SK-N-SH treated with all-trans-retinoic acid at 6 μM for 48 hours (cell line): ENCODE data around the gene KLHDC7B.

Experiments used
- ARNTL ChIP-seq: fragments of 450-650 bp; formaldehyde crosslinking; IDR thresholded peaks from 2 replicates; pipeline ENCODE4 v1.5.0; 2020; ENCODE audit warnings: low read depth, mild to moderate bottlenecking, moderate library complexity, borderline replicate concordance
- OSR1 ChIP-seq: fragments of 250-450 bp; sonication (Bioruptor Pico); IDR thresholded peaks from 2 replicates; pipeline ENCODE4 v1.8.0; 2022; ENCODE audit warnings: moderate library complexity, mild to moderate bottlenecking, inconsistent platforms
- RARB ChIP-seq: fragments of 250-450 bp; sonication (Bioruptor Pico); IDR thresholded peaks from 2 replicates; pipeline ENCODE4 v1.8.0; 2021; ENCODE audit warnings: mild to moderate bottlenecking, moderate library complexity
- ZFP3 ChIP-seq: fragments of 250-450 bp; sonication (Bioruptor Pico); IDR thresholded peaks from 2 replicates; pipeline ENCODE4 v1.5.0; 2020; ENCODE audit warnings: mild to moderate bottlenecking, moderate library complexity
- ZFP30 ChIP-seq: fragments of 450-650 bp; formaldehyde crosslinking; IDR thresholded peaks from 2 replicates; pipeline ENCODE4 v1.5.0; 2022; ENCODE audit warnings: mild to moderate bottlenecking, moderate library complexity
- ZNF565 ChIP-seq: fragments of 450-650 bp; formaldehyde crosslinking; conservative IDR thresholded peaks from 2 replicates; pipeline ENCODE4 v1.5.0; 2020; ENCODE audit warnings: low read depth, mild to moderate bottlenecking, moderate library complexity
- ZNF70 ChIP-seq: fragments of 450-650 bp; formaldehyde crosslinking; IDR thresholded peaks from 2 replicates; pipeline ENCODE4 v1.5.0; 2020; ENCODE audit warnings: mild to moderate bottlenecking, moderate library complexity
- ZNF8 ChIP-seq: fragments of 450-650 bp; formaldehyde crosslinking; IDR thresholded peaks from 2 replicates; pipeline ENCODE4 v1.5.0; 2020; ENCODE audit warnings: mild to moderate bottlenecking, moderate library complexity
- TF ChIP-seq, protein P1 (sequence below): fragments of 250-450 bp; sonication (Bioruptor Pico); IDR thresholded peaks from 2 replicates; pipeline ENCODE4 v1.8.0; 2020; ENCODE audit warnings: mild to moderate bottlenecking, moderate library complexity, borderline replicate concordance

DNA sequence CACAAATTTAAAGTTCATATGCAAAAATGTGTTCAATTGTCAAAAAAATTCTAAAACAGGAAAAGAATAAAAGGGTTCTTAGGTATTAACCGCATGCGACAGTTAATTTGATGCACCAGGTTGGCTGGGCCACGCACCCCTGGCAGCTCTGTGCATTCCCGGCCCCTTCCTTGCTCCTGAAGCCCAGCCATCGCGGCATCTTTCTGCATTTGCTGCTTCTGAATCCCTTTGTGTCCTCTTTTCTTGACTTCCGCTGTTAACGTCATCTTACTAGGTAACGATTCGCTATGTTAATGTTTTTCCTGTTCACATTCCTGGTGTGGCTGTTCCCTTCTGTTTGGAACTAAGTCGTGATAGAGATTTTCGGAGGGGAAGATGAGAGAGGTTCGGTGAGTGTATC lies 7.9 kb upstream of the KLHDC7B start:
- TF ChIP-seq ZNF8 (CRISPR knock-in tag), result no peak
- no peak for TF ChIP-seq RARB (CRISPR knock-in tag)
- no peak for TF ChIP-seq ZFP30 (CRISPR knock-in tag)
- TF ChIP-seq ZNF70 (CRISPR knock-in tag), result no peak
- no peak for TF ChIP-seq ZFP3
- TF ChIP-seq, protein P1, sequence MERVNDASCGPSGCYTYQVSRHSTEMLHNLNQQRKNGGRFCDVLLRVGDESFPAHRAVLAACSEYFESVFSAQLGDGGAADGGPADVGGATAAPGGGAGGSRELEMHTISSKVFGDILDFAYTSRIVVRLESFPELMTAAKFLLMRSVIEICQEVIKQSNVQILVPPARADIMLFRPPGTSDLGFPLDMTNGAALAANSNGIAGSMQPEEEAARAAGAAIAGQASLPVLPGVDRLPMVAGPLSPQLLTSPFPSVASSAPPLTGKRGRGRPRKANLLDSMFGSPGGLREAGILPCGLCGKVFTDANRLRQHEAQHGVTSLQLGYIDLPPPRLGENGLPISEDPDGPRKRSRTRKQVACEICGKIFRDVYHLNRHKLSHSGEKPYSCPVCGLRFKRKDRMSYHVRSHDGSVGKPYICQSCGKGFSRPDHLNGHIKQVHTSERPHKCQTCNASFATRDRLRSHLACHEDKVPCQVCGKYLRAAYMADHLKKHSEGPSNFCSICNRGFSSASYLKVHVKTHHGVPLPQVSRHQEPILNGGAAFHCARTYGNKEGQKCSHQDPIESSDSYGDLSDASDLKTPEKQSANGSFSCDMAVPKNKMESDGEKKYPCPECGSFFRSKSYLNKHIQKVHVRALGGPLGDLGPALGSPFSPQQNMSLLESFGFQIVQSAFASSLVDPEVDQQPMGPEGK (CRISPR knock-in tag), result no peak
- no peak for TF ChIP-seq ZNF565 (CRISPR knock-in tag)
- TF ChIP-seq ARNTL (CRISPR knock-in tag), result no peak
- TF ChIP-seq OSR1 (CRISPR knock-in tag), result no peak
